Measurements from ENCODE around the gene ULK4.
"Not testable (repeated sequence)": the region's sequence is repeated elsewhere in the genome, so short reads cannot be mapped to it uniquely, and the experiment has no call there.

The ULK4 gene

DNA sequence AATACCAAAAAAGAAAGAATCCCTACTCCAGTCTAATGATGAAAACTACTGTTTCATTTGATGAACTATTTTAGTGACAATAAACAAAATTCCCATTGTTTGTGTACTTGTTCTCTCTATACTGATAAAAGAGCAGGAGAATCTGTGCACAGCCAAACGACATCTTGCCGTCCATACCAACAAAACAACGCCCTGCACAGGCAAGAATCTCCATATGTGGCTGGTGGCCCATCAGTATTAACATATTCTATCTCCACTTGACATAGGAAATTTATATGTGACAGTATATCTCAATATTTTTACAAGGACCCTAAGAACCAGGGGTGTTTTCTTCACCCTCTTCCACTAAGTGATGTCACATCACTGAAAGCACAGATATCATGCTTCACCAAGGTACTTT, 279.5 kb downstream of the ULK4 start:
- H3K4me2 ChIP-seq (ENCODE audit: low read length): no peak overlapping the region
- no peaks in the 10 kb centered on the region for H3K4me1 ChIP-seq (ENCODE audit: control insufficient read depth, low read length)
- H4K20me1 ChIP-seq (ENCODE audit: control insufficient read depth, insufficient read depth, low read depth, low read length): no peaks in the 10 kb centered on the region
- H3K27me3 ChIP-seq (ENCODE audit: control insufficient read depth, low read length): no peaks in the 10 kb centered on the region
- H3K27ac ChIP-seq (ENCODE audit: low read depth, low read length): no peak overlapping the region
- no peaks in the 10 kb centered on the region for H3K36me3 ChIP-seq (ENCODE audit: control insufficient read depth, low read length)
- H3K79me2 ChIP-seq (ENCODE audit: control insufficient read depth, low read length): no peaks in the 10 kb centered on the region
- no peak overlapping the region for H3K4me3 ChIP-seq (ENCODE audit: low read length)
- TF ChIP-seq CTCF (IDR thresholded peaks at IDR 0.05; ENCODE audit: low read depth, low read length, poor library complexity, severe bottlenecking) (no peak), EZH2phosphoT487 (IDR thresholded peaks at IDR 0.05; ENCODE audit: borderline replicate concordance, low read length) (no peak)
- H3K9me2 ChIP-seq (replicated peaks; ENCODE audit: control insufficient read depth, low read length): no peaks in the 10 kb centered on the region
- H3F3A ChIP-seq (ENCODE audit: control insufficient read depth, insufficient read depth): no peaks in the 10 kb centered on the region
- no peaks in the 10 kb centered on the region for H3K9me3 ChIP-seq (ENCODE audit: control insufficient read depth, insufficient read depth, low read length)

GRCh38 chr3:41681479-41681878, 280.4 kb downstream of the ULK4 start:
- no peaks in the 10 kb centered on the region for H4K20me1 ChIP-seq (ENCODE audit: control insufficient read depth, insufficient read depth, low read depth, low read length)
- no peak overlapping the region for H3K4me2 ChIP-seq (ENCODE audit: low read length)
- H3F3A ChIP-seq (ENCODE audit: control insufficient read depth, insufficient read depth): no peaks in the 10 kb centered on the region
- no peak for TF ChIP-seq CTCF (IDR thresholded peaks at IDR 0.05; ENCODE audit: low read depth, low read length, poor library complexity, severe bottlenecking)
- no peak for TF ChIP-seq EZH2phosphoT487 (IDR thresholded peaks at IDR 0.05; ENCODE audit: borderline replicate concordance, low read length)
- H3K4me1 ChIP-seq (ENCODE audit: control insufficient read depth, low read length): no peaks in the 10 kb centered on the region
- no peaks in the 10 kb centered on the region for H3K36me3 ChIP-seq (ENCODE audit: control insufficient read depth, low read length)
- H3K27me3 ChIP-seq (ENCODE audit: control insufficient read depth, low read length): no peaks in the 10 kb centered on the region
- H3K9me3 ChIP-seq (ENCODE audit: control insufficient read depth, insufficient read depth, low read length): no peaks in the 10 kb centered on the region
- H3K4me3 ChIP-seq (ENCODE audit: low read length): no peak overlapping the region
- no peak overlapping the region for H3K27ac ChIP-seq (ENCODE audit: low read depth, low read length)
- no peaks in the 10 kb centered on the region for H3K79me2 ChIP-seq (ENCODE audit: control insufficient read depth, low read length)
- no peaks in the 10 kb centered on the region for H3K9me2 ChIP-seq (replicated peaks; ENCODE audit: control insufficient read depth, low read length)

- no peaks in the 10 kb centered on the region for H3K36me3 ChIP-seq (ENCODE audit: control insufficient read depth, low read length)
- TF ChIP-seq EZH2phosphoT487 (IDR thresholded peaks at IDR 0.05; ENCODE audit: borderline replicate concordance, low read length): no peak
- no peak for TF ChIP-seq CTCF (IDR thresholded peaks at IDR 0.05; ENCODE audit: low read depth, low read length, poor library complexity, severe bottlenecking)
- H3K79me2 ChIP-seq (ENCODE audit: control insufficient read depth, low read length): no peaks in the 10 kb centered on the region
- H3K27ac ChIP-seq (ENCODE audit: low read depth, low read length): no peak overlapping the region
- no peaks in the 10 kb centered on the region for H3K9me3 ChIP-seq (ENCODE audit: control insufficient read depth, insufficient read depth, low read length)
- H3F3A ChIP-seq (ENCODE audit: control insufficient read depth, insufficient read depth): no peaks in the 10 kb centered on the region
- H3K4me3 ChIP-seq (ENCODE audit: low read length): no peak overlapping the region
- H3K4me2 ChIP-seq (ENCODE audit: low read length): no peak overlapping the region
- no peaks in the 10 kb centered on the region for H3K4me1 ChIP-seq (ENCODE audit: control insufficient read depth, low read length)
- no peaks in the 10 kb centered on the region for H3K9me2 ChIP-seq (replicated peaks; ENCODE audit: control insufficient read depth, low read length)
- no peaks in the 10 kb centered on the region for H3K27me3 ChIP-seq (ENCODE audit: control insufficient read depth, low read length)
- no peaks in the 10 kb centered on the region for H4K20me1 ChIP-seq (ENCODE audit: control insufficient read depth, insufficient read depth, low read depth, low read length)
Measured at GRCh38 chr3:41679374-41679773, 282.5 kb downstream of the ULK4 start.

DNA sequence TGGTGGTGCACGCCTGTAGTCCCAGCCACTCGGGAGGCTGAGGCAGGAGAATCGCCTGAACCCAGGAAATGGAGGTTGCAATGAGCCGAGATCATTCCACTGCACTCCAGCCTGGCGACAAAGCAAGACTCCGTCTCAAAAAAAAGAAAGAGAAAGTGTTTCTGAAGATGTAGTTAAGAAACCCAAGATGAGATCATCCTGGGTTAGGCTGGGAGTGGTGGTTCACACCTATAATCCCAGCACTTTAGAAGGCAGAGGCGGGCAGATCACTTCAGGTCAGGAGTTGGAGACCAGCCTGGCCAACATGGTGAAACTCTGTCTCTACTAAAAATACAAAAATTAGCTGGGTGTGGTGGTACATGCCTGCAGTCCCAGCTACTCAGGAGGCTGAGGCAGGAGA, 286.8 kb downstream of the ULK4 start:
- H3F3A ChIP-seq (ENCODE audit: control insufficient read depth, insufficient read depth); H3K79me2 ChIP-seq (ENCODE audit: control insufficient read depth, low read length); H3K4me2 ChIP-seq (ENCODE audit: low read length); H3K4me1 ChIP-seq (ENCODE audit: control insufficient read depth, low read length); H3K9me3 ChIP-seq (ENCODE audit: control insufficient read depth, insufficient read depth, low read length); H3K36me3 ChIP-seq (ENCODE audit: control insufficient read depth, low read length); H3K27me3 ChIP-seq (ENCODE audit: control insufficient read depth, low read length); H4K20me1 ChIP-seq (ENCODE audit: control insufficient read depth, insufficient read depth, low read depth, low read length); H3K27ac ChIP-seq (ENCODE audit: low read depth, low read length); H3K9me2 ChIP-seq (replicated peaks; ENCODE audit: control insufficient read depth, low read length); H3K4me3 ChIP-seq (ENCODE audit: low read length): not testable (repeated sequence)

Measured in DOHH2 (cell line).